IMR-90 (cell line): ENCODE data around the gene CD300LD. TPM values are rescaled to one million over a fixed set of nuclear protein-coding genes. Genes with fewer than 3 reads are reported as not detected.

Experiments used
- ATAC-seq: fragments of 200-7000 bp; cut with Tn5 transposase; 2 replicates; pipeline ENCODE4 v1.9.1; 2020; ENCODE audit warnings: low read depth, mild to moderate bottlenecking, moderate library complexity
- BruUV-seq: library from RNA; stranded (reverse); fragments of 400-500 nt; replicated peaks from 2 replicates; lab custom pipeline; 2021; lab: Mats Ljungman, UMichigan
- CTCF ChIA-PET: fragments of 300-600 bp; formaldehyde crosslinking; extraction: SDS; loops from one replicate; lab custom pipeline; 2021; ENCODE audit warnings: antibody characterized with exemption; lab: Yijun Ruan, JAX
- POLR2A ChIA-PET: fragments of 300-600 bp; sonication (Branson Sonifier 250); formaldehyde crosslinking; loops from one replicate; lab custom pipeline; 2022; ENCODE audit warnings: antibody characterized with exemption; ENCODE audit not compliant: unreplicated experiment; lab: Charles Lee
- DNase-seq: peaks from one replicate; pipeline ENCODE4 v3.0.0; 2013
- H2AFZ ChIP-seq: replicated peaks from 2 replicates; pipeline ENCODE3; 2013; ENCODE audit warnings: low read length, mild to moderate bottlenecking; ENCODE audit not compliant: poor library complexity
- H2AK5ac ChIP-seq: 2 replicates; pipeline ENCODE4 v1.6.1; 2013; ENCODE audit warnings: low read depth, low read length, inconsistent platforms
- H2AK9ac ChIP-seq: replicated peaks from 2 replicates; pipeline ENCODE3; 2013; ENCODE audit warnings: mild to moderate bottlenecking, low read depth, low read length, moderate library complexity; ENCODE audit not compliant: poor library complexity
- H2BK120ac ChIP-seq: 2 replicates; pipeline ENCODE4 v1.6.1; 2013; ENCODE audit warnings: low read depth, low read length, inconsistent platforms
- H2BK15ac ChIP-seq: 3 replicates; pipeline ENCODE4 v1.6.1; 2013; ENCODE audit warnings: low read depth, low read length, inconsistent platforms
- H2BK20ac ChIP-seq: 2 replicates; pipeline ENCODE4 v1.6.1; 2013; ENCODE audit warnings: low read depth, mild to moderate bottlenecking, inconsistent platforms, low read length, moderate library complexity
- H2BK5ac ChIP-seq: 2 replicates; pipeline ENCODE4 v1.6.1; 2013; ENCODE audit warnings: mild to moderate bottlenecking, low read depth, low read length, inconsistent platforms; ENCODE audit not compliant: poor library complexity, severe bottlenecking
- H3K14ac ChIP-seq: replicated peaks from 2 replicates; pipeline ENCODE4 v1.6.1; 2013; ENCODE audit warnings: low read depth, low read length, inconsistent platforms
- H3K18ac ChIP-seq: 2 replicates; pipeline ENCODE4 v1.6.1; 2013; ENCODE audit warnings: low read depth, low read length, control low read depth
- H3K23ac ChIP-seq: 2 replicates; pipeline ENCODE4 v1.6.1; 2013; ENCODE audit warnings: low read depth, low read length, inconsistent platforms
- H3K27ac ChIP-seq: 2 replicates; pipeline ENCODE4 v1.5.1; 2013; ENCODE audit warnings: mild to moderate bottlenecking, control low read depth, low read length; ENCODE audit not compliant: insufficient read depth
- H3K27me3 ChIP-seq: 2 replicates; pipeline ENCODE4 v1.6.1; 2013; ENCODE audit warnings: low read length; ENCODE audit not compliant: control insufficient read depth, insufficient read depth
- H3K36me3 ChIP-seq: 2 replicates; pipeline ENCODE4 v1.6.1; 2013; ENCODE audit warnings: low read length, mixed read lengths; ENCODE audit not compliant: control insufficient read depth, insufficient read depth
- H3K4ac ChIP-seq: 2 replicates; pipeline ENCODE4 v1.6.1; 2013; ENCODE audit warnings: low read depth, low read length, inconsistent platforms
- H3K4me1 ChIP-seq: 2 replicates; pipeline ENCODE4 v1.6.1; 2013; ENCODE audit warnings: low read length, mixed read lengths; ENCODE audit not compliant: control insufficient read depth, insufficient read depth
- H3K4me2 ChIP-seq: 2 replicates; pipeline ENCODE4 v1.6.1; 2013; ENCODE audit warnings: low read depth, mild to moderate bottlenecking, control low read depth, low read length, moderate library complexity
- H3K4me3 ChIP-seq: 2 replicates; pipeline ENCODE4 v1.5.1; 2013; ENCODE audit warnings: low read depth, mild to moderate bottlenecking, control low read depth, low read length, moderate library complexity; ENCODE audit not compliant: insufficient read depth
- H3K56ac ChIP-seq: 2 replicates; pipeline ENCODE4 v1.6.1; 2013; ENCODE audit warnings: low read length, inconsistent platforms; ENCODE audit not compliant: insufficient read depth; ENCODE audit errors: extremely low read depth
- H3K79me1 ChIP-seq, 2 experiments: 2 replicates each; pipeline ENCODE4 v1.6.1; 2013; ENCODE audit warnings: low read length in 2 of 2, inconsistent platforms in 1 of 2, low read depth in 1 of 2
- H3K9ac ChIP-seq: 2 replicates; pipeline ENCODE4 v1.6.1; 2013; ENCODE audit warnings: low read depth, low read length, control low read depth
- H3K9me1 ChIP-seq: 2 replicates; pipeline ENCODE4 v1.6.1; 2013; ENCODE audit warnings: low read length, inconsistent platforms; ENCODE audit not compliant: insufficient read depth
- H3K9me3 ChIP-seq: 2 replicates; pipeline ENCODE4 v1.6.1; 2013; ENCODE audit warnings: low read length; ENCODE audit not compliant: control insufficient read depth, insufficient read depth
- H4K20me1 ChIP-seq: 2 replicates; pipeline ENCODE4 v1.6.1; 2013; ENCODE audit warnings: low read length, inconsistent platforms; ENCODE audit not compliant: insufficient read depth
- H4K5ac ChIP-seq: 2 replicates; pipeline ENCODE4 v1.6.1; 2013; ENCODE audit warnings: mild to moderate bottlenecking, low read depth, low read length, control low read depth
- H4K8ac ChIP-seq, 2 experiments: 2 replicates each; pipeline ENCODE4 v1.6.1; 2013; ENCODE audit warnings: low read depth in 2 of 2, low read length in 2 of 2, control low read depth in 1 of 2, inconsistent platforms in 1 of 2
- H4K91ac ChIP-seq: 2 replicates; pipeline ENCODE4 v1.6.1; 2013; ENCODE audit warnings: low read depth, low read length, inconsistent platforms; ENCODE audit not compliant: insufficient read depth
- BHLHE40 ChIP-seq: fragments of 150-350 bp; IDR thresholded peaks from 2 replicates; pipeline ENCODE4 v1.6.1; 2016; ENCODE audit warnings: mild to moderate bottlenecking, low read depth, low read length
- CHD1 ChIP-seq: IDR thresholded peaks from 2 replicates; pipeline ENCODE4 v1.6.1; 2012; ENCODE audit warnings: low read depth, low read length, improper control_type of control experiment
- CTCF ChIP-seq: conservative IDR thresholded peaks from 2 replicates; pipeline ENCODE4 v1.5.1; 2012; ENCODE audit warnings: mild to moderate bottlenecking, low read depth, low read length, improper control_type of control experiment
- FOS ChIP-seq: fragments of 150-350 bp; IDR thresholded peaks from 2 replicates; pipeline ENCODE4 v1.6.1; 2016; ENCODE audit warnings: low read depth, low read length
- MAFK ChIP-seq: IDR thresholded peaks from 2 replicates; pipeline ENCODE4 v1.6.1; 2012; ENCODE audit warnings: low read depth, low read length, improper control_type of control experiment
- MAZ ChIP-seq: IDR thresholded peaks from 2 replicates; pipeline ENCODE4 v1.6.1; 2012; ENCODE audit warnings: low read depth, mild to moderate bottlenecking, low read length, improper control_type of control experiment, moderate library complexity, borderline replicate concordance
- MXI1 ChIP-seq: IDR thresholded peaks from 2 replicates; pipeline ENCODE4 v1.6.1; 2012; ENCODE audit warnings: low read depth, mild to moderate bottlenecking, low read length, moderate library complexity, borderline replicate concordance
- NFE2L2 ChIP-seq: fragments of 150-350 bp; IDR thresholded peaks from 2 replicates; pipeline ENCODE4 v1.6.1; 2016; ENCODE audit warnings: low read depth, mild to moderate bottlenecking, low read length
- POLR2A ChIP-seq: IDR thresholded peaks from 2 replicates; pipeline ENCODE4 v1.6.1; 2012; ENCODE audit warnings: mild to moderate bottlenecking, low read depth, low read length
- RCOR1 ChIP-seq: IDR thresholded peaks from 2 replicates; pipeline ENCODE4 v1.6.1; 2012; ENCODE audit warnings: mild to moderate bottlenecking, low read length, improper control_type of control experiment; ENCODE audit not compliant: insufficient replicate concordance
- RFX5 ChIP-seq: IDR thresholded peaks from 2 replicates; pipeline ENCODE4 v1.8.0; 2012; ENCODE audit warnings: low read depth, mild to moderate bottlenecking, low read length, moderate library complexity
- SMC3 ChIP-seq: fragments of 150-350 bp; IDR thresholded peaks from 2 replicates; pipeline ENCODE4 v1.6.1; 2016; ENCODE audit warnings: low read depth, mild to moderate bottlenecking, antibody characterized with exemption, low read length, moderate library complexity
- USF2 ChIP-seq: fragments of 150-350 bp; IDR thresholded peaks from 2 replicates; pipeline ENCODE4 v1.6.1; 2017; ENCODE audit warnings: mild to moderate bottlenecking, antibody characterized with exemption, low read length, low read depth
- WGBS, 2 experiments: methylation state at CpG; one replicate each; pipeline versions ENCODE4 v1.1.5 to v1.1.7; 2013; ENCODE audit warnings: missing lambda C conversion rate in 2 of 2; ENCODE audit not compliant: insufficient read length in 1 of 2; ENCODE audit errors: extremely low coverage in 2 of 2; 5-methylcytosine and 5-hydroxymethylcytosine counted together
- dilution Hi-C: fragments of 300-500 bp; cut with HindIII; formaldehyde crosslinking; loops from one replicate; pipeline ENCODE4 v1.14.3; 2018; ENCODE audit warnings: low sequenced_read_pairs; ENCODE audit not compliant: unreplicated experiment
- in situ Hi-C: fragments of 300-500 bp; cut with MboI; formaldehyde crosslinking; loops from 3 replicates; pipeline ENCODE4 v1.14.3; 2019; ENCODE audit warnings: low sequenced_read_pairs, inconsistent platforms, mixed read lengths
- intact Hi-C: fragments of 100-400 bp; cut with micrococcal nuclease; formaldehyde crosslinking; loops from 2 replicates; pipeline ENCODE4 v1.10.0; 2022
- polyA plus RNA-seq, 3 experiments: library from polyadenylated mRNA; depleted of rRNA; stranded (reverse); fragments of >200 nt; gene quantifications; 2 replicates each; pipeline ENCODE4 v1.2.3, GENCODE V29; 2012; ENCODE audit warnings: low replicate concordance in 1 of 3
- total RNA-seq: library from RNA; depleted of rRNA; stranded (reverse); fragments of >200 nt; gene quantifications from 2 replicates; pipeline ENCODE4 v1.2.3, GENCODE V29; 2012

CD300LD gene
- total and polyA plus RNA-seq, 2 of the 4 experiments (the other 2 are of a cell fraction), result not detected

GRCh38 chr17:74578979-74579378 lies 13.1 kb downstream of the CD300LD start:
- Histone ChIP-seq H3K9me1 (no peaks in the 10 kb centered on the region), H3K9ac (no peak overlapping the region), H4K5ac (no peak overlapping the region), H2BK5ac (no peak overlapping the region), H2BK15ac (no peak overlapping the region), H2AK9ac (no peak overlapping the region), H2BK120ac (no peak overlapping the region), H2AK5ac (no peak overlapping the region), H3K18ac (no peak overlapping the region), H3K27ac (no peak overlapping the region), H3K23ac (no peak overlapping the region), H3K79me1 (no peaks in the 10 kb centered on the region), H2AFZ (no peak overlapping the region), H3K4me3 (no peak overlapping the region), H3K9me3 (peaks cover 21% of the 10 kb centered on the region), H3K27me3 (no peaks in the 10 kb centered on the region), H2BK20ac (no peak overlapping the region), H3K36me3 (no peaks in the 10 kb centered on the region), H3K4ac (no peak overlapping the region), H4K91ac (no peak overlapping the region), H4K20me1 (no peaks in the 10 kb centered on the region), H3K4me1 (no peaks in the 10 kb centered on the region), H3K4me2 (no peak overlapping the region), H3K14ac (no peak overlapping the region), H4K8ac (no peak overlapping the region), H3K56ac (no peak overlapping the region)
- ATAC-seq (no peak), DNase-seq (no peak)
- no peak for TF ChIP-seq MAZ
- TF ChIP-seq RFX5, result no peak
- TF ChIP-seq FOS, result no peak
- TF ChIP-seq POLR2A, result no peak
- TF ChIP-seq CTCF, result no peak
- no peak for TF ChIP-seq NFE2L2
- no peak for TF ChIP-seq MAFK
- no peak for TF ChIP-seq CHD1
- TF ChIP-seq BHLHE40, result no peak
- TF ChIP-seq RCOR1, result no peak
- no peak for TF ChIP-seq USF2
- TF ChIP-seq SMC3, result no peak
- no peak for TF ChIP-seq MXI1
- dilution Hi-C loops (no loop called here), intact Hi-C loops (no loop called here), in situ Hi-C loops (no loop called here)
- CTCF ChIA-PET, result no interaction called here
- 83% methylated on average over 1 of the region's 9 CpGs; no CpG with 5 or more reads in 1 of the 2 experiments for WGBS, 2 experiments
- BruUV-seq, result no TSS peak
- POLR2A ChIA-PET, result no interaction called here
